ENCODE data around the gene SCN1A. TPM values are rescaled to one million over a fixed set of nuclear protein-coding genes. Genes with fewer than 3 reads are reported as not detected.

Gene SCN1A
- total RNA-seq, 1 donor from 2014 or later = 26.9 TPM

- Histone ChIP-seq H3K27me3 (no peaks in the 10 kb centered on the region), H3K27ac (no peak overlapping the region), H3K9me3 (no peaks in the 10 kb centered on the region), H3K4me3 (no peak overlapping the region), H3K36me3 (no peaks in the 10 kb centered on the region), H3K4me1 (peaks cover 6% of the 10 kb centered on the region)
- DNase-seq (no peak), ATAC-seq (no peak)
- intact Hi-C loops (cut with DNase I) = no loop called here
- TF ChIP-seq, protein P1, sequence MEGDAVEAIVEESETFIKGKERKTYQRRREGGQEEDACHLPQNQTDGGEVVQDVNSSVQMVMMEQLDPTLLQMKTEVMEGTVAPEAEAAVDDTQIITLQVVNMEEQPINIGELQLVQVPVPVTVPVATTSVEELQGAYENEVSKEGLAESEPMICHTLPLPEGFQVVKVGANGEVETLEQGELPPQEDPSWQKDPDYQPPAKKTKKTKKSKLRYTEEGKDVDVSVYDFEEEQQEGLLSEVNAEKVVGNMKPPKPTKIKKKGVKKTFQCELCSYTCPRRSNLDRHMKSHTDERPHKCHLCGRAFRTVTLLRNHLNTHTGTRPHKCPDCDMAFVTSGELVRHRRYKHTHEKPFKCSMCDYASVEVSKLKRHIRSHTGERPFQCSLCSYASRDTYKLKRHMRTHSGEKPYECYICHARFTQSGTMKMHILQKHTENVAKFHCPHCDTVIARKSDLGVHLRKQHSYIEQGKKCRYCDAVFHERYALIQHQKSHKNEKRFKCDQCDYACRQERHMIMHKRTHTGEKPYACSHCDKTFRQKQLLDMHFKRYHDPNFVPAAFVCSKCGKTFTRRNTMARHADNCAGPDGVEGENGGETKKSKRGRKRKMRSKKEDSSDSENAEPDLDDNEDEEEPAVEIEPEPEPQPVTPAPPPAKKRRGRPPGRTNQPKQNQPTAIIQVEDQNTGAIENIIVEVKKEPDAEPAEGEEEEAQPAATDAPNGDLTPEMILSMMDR (IDR thresholded peaks at IDR 0.05) = no peak
Observed at GRCh38 chr2:165959371-165959770, 168.4 kb downstream of the SCN1A start.

GRCh38 chr2:165958313-165958960, 169.4 kb downstream of the SCN1A start:
- DNase-seq (no peak), ATAC-seq (no peak)
- intact Hi-C loops (cut with DNase I) = no loop called here
- no peaks in the 10 kb centered on the region for H3K27me3 ChIP-seq
- no peaks in the 10 kb centered on the region for H3K9me3 ChIP-seq
- no peak overlapping the region for H3K4me3 ChIP-seq
- no peaks in the 10 kb centered on the region for H3K36me3 ChIP-seq
- TF ChIP-seq, protein P1 (IDR thresholded peaks at IDR 0.05) = no peak
- H3K4me1 ChIP-seq = peaks cover 8% of the 10 kb centered on the region
- no peak overlapping the region for H3K27ac ChIP-seq

GRCh38 chr2:165957030-165957675, 170.7 kb downstream of the SCN1A start:
- intact Hi-C loops (cut with DNase I) = no loop called here
- no peak overlapping the region for H3K27ac ChIP-seq
- no peaks in the 10 kb centered on the region for H3K27me3 ChIP-seq
- H3K4me3 ChIP-seq = no peak overlapping the region
- no peaks in the 10 kb centered on the region for H3K9me3 ChIP-seq
- TF ChIP-seq, protein P1 (IDR thresholded peaks at IDR 0.05) = no peak
- H3K36me3 ChIP-seq = no peaks in the 10 kb centered on the region
- peak; percentile 60 for DNase-seq
- H3K4me1 ChIP-seq = peaks cover 13% of the 10 kb centered on the region
- no peak for ATAC-seq

- peak within 1 kb of the TSS; percentile 81 for H3K27ac ChIP-seq
- peak within 1 kb of the TSS; percentile 76 for H3K4me3 ChIP-seq
- ATAC-seq = peak; percentile 99
- intact Hi-C loops (cut with DNase I) = no loop called here
- TF ChIP-seq, protein P1 (IDR thresholded peaks at IDR 0.05) = peak; percentile 85
- H3K4me1 ChIP-seq = peaks cover 19% of the 10 kb centered on the region
- H3K27me3 ChIP-seq = no peaks in the 10 kb centered on the region
- peaks cover 5% of the 10 kb centered on the region for H3K36me3 ChIP-seq
- H3K9me3 ChIP-seq = no peaks in the 10 kb centered on the region
- DNase-seq = peak; percentile 98
Observed at GRCh38 chr2:165953655-165954606, 173.9 kb downstream of the SCN1A start, which contains the start of gene TTC21B. Gene TTC21B, minus strand, starts transcription at chr2:165953776. Its CDS starts 71 bp downstream, at chr2:165953705.

- H3K27ac ChIP-seq = peak overlapping the region; percentile 81
- no peaks in the 10 kb centered on the region for H3K9me3 ChIP-seq
- TF ChIP-seq, protein P1 (IDR thresholded peaks at IDR 0.05) = no peak
- H3K4me3 ChIP-seq = peak overlapping the region; percentile 76
- intact Hi-C loops (cut with DNase I) = no loop called here
- peak; percentile 65 for ATAC-seq
- H3K36me3 ChIP-seq = peaks cover 11% of the 10 kb centered on the region
- no peak for DNase-seq
- no peaks in the 10 kb centered on the region for H3K27me3 ChIP-seq
- peaks cover 19% of the 10 kb centered on the region for H3K4me1 ChIP-seq
Observed at GRCh38 chr2:165953306-165953654, 174.5 kb downstream of the SCN1A start.

Measured in upper lobe of right lung (tissue), 1 donor.